Measurements from ENCODE around the gene DPP10.
"Not testable (repeated sequence)": the region's sequence is repeated elsewhere in the genome, so short reads cannot be mapped to it uniquely, and the experiment has no call there.

The DPP10 gene

GRCh38 chr2:115305712-115306111 lies 863.3 kb downstream of the DPP10 start:
- no peak for DNase-seq

- no peak for DNase-seq
Observed at GRCh38 chr2:115314119-115314518, 871.7 kb downstream of the DPP10 start.

GRCh38 chr2:115327061-115327460 lies 884.6 kb downstream of the DPP10 start:
- no peak for DNase-seq

- no peak for DNase-seq
Observed at GRCh38 chr2:115359550-115359949, 917.1 kb downstream of the DPP10 start.

- DNase-seq, result no peak
Observed at GRCh38 chr2:115364093-115364492, 921.7 kb downstream of the DPP10 start.

- no peak for DNase-seq
Observed at GRCh38 chr2:115369400-115369799, 927.0 kb downstream of the DPP10 start.

- no peak for DNase-seq
Observed at GRCh38 chr2:115374981-115375380, 932.5 kb downstream of the DPP10 start.

GRCh38 chr2:115384399-115384798 lies 942.0 kb downstream of the DPP10 start:
- DNase-seq, result no peak

- DNase-seq, result no peak
Observed at GRCh38 chr2:115386465-115386864, 944.0 kb downstream of the DPP10 start.

GRCh38 chr2:115389024-115389423 lies 946.6 kb downstream of the DPP10 start:
- DNase-seq, result no peak

GRCh38 chr2:115389898-115390565 lies 947.6 kb downstream of the DPP10 start:
- no peak for DNase-seq

GRCh38 chr2:115396579-115396978 lies 954.1 kb downstream of the DPP10 start:
- no peak for DNase-seq

GRCh38 chr2:115400940-115401339 lies 958.5 kb downstream of the DPP10 start:
- DNase-seq, result no peak

GRCh38 chr2:115412501-115412900 lies 970.1 kb downstream of the DPP10 start:
- no peak for DNase-seq

- DNase-seq, result no peak
Observed at GRCh38 chr2:115413791-115414190, 971.4 kb downstream of the DPP10 start.

- DNase-seq, result no peak
Observed at GRCh38 chr2:115414466-115414865, 972.0 kb downstream of the DPP10 start.

GRCh38 chr2:115422004-115422634 lies 979.7 kb downstream of the DPP10 start:
- no peak for DNase-seq

- DNase-seq, result no peak
Observed at GRCh38 chr2:115427436-115427835, 985.0 kb downstream of the DPP10 start.

- not testable (repeated sequence) for DNase-seq
Observed at GRCh38 chr2:115440746-115441145, 998.3 kb downstream of the DPP10 start.

GRCh38 chr2:115443539-115444185 lies 1001.2 kb downstream of the DPP10 start:
- no peak for DNase-seq

- DNase-seq, result no peak
Observed at GRCh38 chr2:115460008-115460407, 1017.6 kb downstream of the DPP10 start.

GRCh38 chr2:115480741-115481140 lies 1038.3 kb downstream of the DPP10 start:
- DNase-seq, result no peak

GRCh38 chr2:115481842-115482241 lies 1039.4 kb downstream of the DPP10 start:
- DNase-seq, result no peak

GRCh38 chr2:115483666-115484065 lies 1041.2 kb downstream of the DPP10 start:
- DNase-seq, result no peak

Measured in kidney glomerular epithelial cell (primary cell).